ENCODE data around the gene HPX.

HPX gene

DNA sequence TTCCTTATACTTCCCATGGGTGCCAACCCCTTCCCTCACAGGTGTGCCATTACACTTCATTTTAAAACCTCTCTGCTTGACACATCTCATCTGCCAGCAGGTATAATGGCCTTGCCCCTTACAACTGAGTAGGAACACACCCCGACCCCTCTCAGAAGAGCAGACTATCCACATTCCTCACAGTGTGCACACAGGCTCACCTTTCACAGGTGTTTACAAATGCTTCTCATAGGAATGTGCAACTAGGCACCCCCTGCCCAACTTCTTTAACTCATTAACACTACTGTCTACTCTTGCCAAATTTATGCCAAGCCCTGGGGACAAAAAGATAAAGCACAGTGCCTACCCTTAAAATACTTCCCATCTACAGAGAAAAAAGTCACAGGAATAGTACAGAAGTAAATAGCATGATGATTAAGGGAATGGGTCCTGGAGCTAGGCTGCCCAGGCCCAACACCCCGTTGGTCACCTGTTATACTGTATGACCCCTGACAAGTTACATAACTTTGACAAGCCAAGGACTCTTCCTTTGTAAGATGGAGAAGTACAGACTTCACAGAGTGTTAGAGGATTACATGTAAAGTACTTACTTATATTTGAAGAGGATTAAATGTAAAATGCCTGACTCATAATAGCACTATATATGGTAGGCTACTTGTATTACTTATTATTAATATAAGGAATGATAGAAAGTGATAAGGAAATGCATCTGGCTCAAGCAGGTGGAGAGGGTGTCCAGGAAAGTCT, 17.7 kb upstream of the HPX start:
- no peak for DNase-seq

GRCh38 chr11:6457581-6458320, 17.0 kb upstream of the HPX start:
- DNase-seq, result no peak

GRCh38 chr11:6456361-6457073, 15.7 kb upstream of the HPX start:
- DNase-seq, result no peak

GRCh38 chr11:6455070-6455469, 14.3 kb upstream of the HPX start:
- no peak for DNase-seq

DNA sequence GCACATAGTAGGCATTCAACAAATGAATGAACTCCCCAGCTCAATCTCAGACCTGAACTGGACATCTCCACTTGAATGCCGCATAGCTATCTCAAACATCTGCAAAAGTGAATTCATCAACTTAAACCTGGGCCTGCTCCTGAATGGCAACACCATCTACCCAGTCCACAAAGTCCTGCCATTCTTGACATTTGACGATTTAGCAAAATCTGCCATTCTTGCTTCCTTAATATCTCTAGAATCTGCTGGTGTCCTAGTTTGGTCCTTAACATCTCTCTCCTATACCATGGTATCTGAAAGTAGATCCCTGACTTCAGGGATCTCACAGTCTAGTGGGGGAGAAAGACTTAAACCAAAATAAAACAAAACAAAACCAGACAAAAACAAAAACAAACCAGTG, 12.4 kb upstream of the HPX start:
- no peak for DNase-seq

- no peak for DNase-seq
These were observed 11.4 kb upstream of the HPX start for GRCh38 chr11:6452219-6452618.

- no peak for DNase-seq
These were observed 7.8 kb upstream of the HPX start for GRCh38 chr11:6448574-6448973.

DNA sequence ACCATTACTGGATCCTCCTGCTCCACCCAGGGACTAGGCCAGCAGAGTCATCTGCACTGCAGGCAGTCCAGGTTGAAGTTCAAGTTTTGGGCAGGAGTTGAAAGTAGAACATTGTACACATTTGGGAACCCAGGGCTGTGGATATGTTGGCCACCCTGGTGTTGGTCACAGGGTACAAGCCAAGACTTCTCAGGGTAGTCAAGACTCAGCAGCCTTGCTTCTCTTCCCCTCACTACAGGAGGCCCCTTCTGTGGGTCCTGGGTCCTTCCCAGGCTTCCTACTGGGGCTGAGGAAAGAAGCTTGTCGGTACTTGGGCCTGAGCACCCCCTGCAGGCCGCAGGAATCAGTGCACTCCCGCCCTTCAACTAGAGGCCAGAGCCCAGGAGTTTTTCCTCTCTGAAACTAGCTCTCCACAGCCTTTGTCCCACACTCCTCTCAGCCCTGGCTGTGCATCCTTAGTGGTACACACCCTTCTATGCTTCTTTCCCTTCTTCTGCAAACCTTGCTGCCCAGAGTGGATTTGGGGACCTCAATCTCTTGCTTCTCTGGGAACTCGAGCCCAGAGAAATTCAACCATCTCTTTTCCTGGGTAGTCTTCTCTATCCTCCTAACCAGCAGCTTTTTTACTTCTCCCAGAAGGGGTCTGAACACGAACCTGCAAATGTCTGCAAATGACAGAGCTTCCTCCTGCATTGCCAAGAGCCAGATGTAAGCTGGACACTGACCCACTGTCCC, 2.6 kb upstream of the HPX start:
- DNase-seq, result no peak

- DNase-seq, result no peak
These were observed 1.7 kb upstream of the HPX start for GRCh38 chr11:6442441-6442840.

DNA sequence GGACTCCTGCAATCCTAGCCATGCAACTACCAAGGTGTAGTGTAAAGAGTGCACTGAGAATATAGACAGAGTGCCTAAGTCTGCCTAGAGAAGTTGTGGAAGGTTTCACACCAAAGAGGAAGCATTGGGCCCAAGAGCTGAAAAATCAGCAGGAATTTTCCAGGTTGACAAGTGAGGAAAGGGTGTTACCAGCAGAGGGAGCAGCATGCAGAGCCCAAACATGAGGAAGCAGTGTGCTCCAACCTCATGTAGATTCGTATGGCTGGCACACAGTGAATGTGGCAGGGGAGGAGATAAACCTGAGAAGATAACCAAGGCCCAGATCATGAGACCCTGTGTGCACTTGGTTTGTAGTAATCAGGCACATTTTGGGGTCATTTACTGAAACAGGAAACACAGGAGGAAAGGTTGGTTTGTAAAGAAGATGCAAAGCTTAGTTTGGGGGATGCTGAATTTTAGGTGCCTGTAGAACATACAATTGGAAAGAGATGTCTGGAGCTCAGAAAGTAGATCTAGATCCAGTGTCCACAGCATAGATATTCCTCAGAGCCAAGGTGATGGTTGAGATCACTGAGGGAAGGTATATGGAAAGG, 1.7 kb downstream of the HPX start:
- no peak for DNase-seq

GRCh38 chr11:6437993-6438392, 2.8 kb downstream of the HPX start:
- no peak for DNase-seq

GRCh38 chr11:6437423-6437822, 3.4 kb downstream of the HPX start:
- no peak for DNase-seq

DNA sequence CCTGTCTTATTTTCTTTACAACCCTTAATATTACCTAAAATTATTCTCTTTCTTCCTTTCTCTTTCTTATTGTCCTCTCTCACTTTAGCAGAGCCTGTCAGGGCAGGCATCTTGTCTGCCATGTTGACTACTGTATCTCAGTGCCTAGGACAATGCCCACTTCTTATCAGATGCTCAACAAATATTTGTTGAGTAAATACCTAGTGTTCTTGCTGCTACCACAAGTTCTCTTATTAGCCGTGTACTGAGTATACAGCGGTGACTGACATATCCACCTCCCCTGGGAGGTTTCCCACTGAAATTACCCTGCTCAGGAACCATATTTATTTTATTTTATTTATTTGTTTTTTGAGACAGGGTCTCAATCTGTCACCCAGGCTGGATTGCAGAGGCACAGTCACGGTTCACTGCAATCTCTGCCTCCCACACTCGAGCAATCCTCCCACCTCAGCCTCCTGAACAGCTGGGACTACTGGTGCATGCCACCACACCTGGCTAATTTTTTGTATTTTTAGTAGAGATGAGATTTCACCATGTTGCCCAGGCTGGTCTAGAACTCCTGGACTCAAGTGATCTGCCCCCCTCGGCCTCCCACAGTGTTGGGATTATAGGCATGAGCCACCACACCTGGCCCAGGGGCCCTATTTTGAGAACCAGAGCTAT, 6.7 kb downstream of the HPX start:
- DNase-seq, result no peak

DNA sequence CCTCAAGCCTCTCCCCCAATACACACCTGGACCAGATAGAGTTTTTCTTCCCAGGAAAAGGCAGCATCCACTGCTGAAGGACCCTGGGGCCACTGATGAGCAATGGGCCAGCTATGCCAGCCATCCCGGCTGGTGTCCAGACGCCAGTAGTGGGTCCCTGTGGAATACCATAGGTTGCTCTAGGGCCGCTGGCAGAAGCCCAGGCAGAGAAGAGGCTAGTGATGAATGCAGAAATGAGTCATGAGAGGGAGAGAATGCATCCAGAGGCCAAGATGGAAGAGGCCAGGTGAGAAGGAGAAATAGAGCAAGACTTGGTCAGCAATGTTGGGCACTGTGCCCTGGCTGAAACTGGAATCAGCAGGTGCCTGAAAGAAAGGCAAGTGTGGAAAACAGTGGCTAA, 8.9 kb downstream of the HPX start:
- peak; percentile 18 for DNase-seq

DNA sequence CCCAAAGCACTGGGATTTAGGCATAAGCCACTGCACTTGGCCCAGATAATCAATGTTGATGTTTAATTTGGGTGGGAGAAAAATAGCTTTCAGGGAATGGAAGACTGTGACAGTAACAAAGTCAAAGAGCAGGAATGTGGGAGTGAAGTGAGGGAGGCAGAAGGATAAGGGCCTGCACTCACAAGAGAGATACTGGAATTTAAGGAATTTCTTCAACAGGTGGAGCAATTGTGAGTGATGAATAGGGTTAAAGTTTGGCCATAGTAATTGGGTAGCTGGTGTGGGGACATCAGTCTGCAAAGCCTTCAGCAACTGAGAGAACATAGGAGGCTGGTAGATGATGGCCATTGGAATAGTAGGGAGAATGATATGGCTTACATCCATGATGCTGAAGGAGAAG, 13.3 kb downstream of the HPX start:
- DNase-seq, result no peak

DNA sequence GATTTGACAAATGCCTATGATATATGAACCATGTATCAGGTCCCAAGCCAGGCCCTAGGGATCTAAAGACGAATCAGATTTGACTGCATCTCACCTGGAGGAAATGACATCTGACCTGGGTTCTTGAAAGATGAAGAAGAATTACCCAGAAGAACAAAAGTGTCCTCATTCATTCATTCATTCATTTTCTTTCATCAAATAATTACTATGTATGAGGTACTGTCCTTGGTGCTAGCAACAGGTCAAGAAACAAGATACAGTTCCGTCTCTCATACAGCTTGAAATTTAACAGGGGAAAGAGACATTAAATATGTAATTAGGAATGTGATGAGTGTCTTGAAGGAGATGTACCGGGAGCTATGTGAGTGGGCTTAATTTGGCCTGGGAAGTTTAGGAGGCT, 20.1 kb downstream of the HPX start:
- DNase-seq, result no peak

DNA sequence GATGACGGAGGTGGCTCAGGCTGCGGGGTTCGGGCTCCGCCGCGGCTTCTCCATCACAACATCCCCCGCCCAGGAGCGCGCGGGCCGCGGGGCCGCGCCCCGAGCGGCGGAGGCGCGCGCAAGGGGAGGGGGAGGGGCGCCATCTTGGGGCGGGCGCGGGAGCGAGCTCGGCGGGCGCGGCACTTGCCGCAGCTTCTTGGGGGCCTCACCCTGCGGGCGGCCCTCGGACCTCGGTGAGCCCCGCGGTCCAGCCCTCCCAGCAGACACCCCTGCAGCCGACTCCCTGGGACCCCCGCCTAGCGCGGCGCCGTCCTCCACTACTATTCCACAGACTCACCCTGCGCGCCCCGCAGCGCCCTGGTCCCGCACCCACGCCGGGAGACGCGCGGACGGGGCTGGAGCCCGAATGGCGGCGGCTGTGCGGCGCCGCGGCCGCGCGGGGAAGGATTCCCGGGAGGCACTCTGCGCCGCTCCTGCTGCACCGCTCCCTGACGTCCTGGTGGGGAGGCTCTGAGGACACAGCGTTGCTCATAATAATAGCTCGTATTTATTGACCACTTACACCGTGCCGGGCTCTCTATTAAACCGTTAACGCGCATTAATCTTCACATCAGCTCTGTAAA, 21.7 kb downstream of the HPX start, which contains the start of gene APBB1:
Gene APBB1 (minus strand): TSS at position 86 of the 623 bp plus-strand sequence. CDS start 7,747 bp downstream, outside the sequence.
- no peak for DNase-seq

GRCh38 chr11:6418557-6419008, 22.2 kb downstream of the HPX start:
- no peak for DNase-seq

DNA sequence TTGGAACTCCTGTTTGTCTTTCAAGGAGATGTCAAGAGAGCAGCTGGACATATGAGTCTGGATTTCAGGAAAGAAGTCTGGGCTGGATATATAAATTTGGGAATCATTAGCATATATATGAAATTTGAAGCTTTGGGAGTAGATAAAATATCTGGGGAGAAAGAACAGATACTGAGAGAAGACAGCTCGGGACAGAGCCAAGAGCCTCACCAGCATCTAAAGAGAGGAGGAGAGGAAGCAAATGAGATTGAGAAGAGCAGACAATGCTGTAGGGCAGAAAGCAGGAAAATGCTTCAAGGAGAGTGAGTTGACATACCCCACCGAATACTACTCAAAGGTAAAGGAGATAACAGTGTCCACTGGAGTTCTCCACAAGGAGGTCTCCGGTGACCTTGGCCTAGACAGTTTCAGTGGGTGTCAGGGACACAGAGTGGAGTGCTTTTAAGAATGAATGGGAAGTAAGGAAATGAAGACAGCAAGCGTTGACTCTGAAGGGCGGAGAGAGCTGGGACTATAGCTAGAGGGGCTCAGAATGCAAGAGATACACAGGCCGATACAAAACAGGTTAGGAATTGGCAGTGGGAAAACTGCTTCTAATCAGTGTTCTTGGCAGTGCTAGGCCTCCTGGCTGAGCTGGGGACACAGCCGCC, 22.8 kb downstream of the HPX start:
- DNase-seq, result no peak

GRCh38 chr11:6415797-6416196, 25.0 kb downstream of the HPX start:
- DNase-seq, result no peak

DNA sequence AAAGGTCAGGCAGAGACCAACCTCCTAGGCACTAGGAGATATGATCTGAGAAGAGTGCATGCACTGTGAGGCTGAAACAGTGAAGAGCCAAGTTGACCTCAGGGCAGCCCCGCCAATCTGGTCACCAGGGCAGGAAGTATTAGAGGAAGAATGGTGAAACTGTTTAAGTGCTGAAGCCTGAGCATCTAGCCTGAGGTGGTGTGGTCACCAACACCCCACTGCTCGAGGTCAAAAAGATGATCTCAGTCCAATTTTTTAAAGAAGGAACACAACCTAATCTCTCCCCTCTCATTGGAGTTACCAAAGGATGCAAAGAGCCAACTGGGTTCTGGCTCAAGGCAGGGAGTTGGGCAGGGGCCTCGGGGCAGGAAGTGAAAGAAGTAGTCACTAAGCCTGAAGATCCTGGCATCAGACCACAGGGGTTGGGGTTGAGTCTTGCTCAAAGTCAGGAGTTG, 25.9 kb downstream of the HPX start:
- DNase-seq, result no peak
